IPS-18a (cell line): ENCODE results near the gene PLOD2.

ENCODE experiments used
- H3K27ac ChIP-seq: one replicate; pipeline ENCODE4 v1.5.1; 2013; ENCODE audit warnings: low read length
- H3K27me3 ChIP-seq: one replicate; pipeline ENCODE4 v1.6.1; 2013; ENCODE audit warnings: mild to moderate bottlenecking, low read length; ENCODE audit not compliant: control insufficient read depth, insufficient read depth
- H3K36me3 ChIP-seq: one replicate; pipeline ENCODE4 v1.6.1; 2013; ENCODE audit warnings: low read depth, low read length; ENCODE audit not compliant: control insufficient read depth
- H3K4me1 ChIP-seq: one replicate; pipeline ENCODE4 v1.6.1; 2013; ENCODE audit warnings: low read depth, low read length; ENCODE audit not compliant: control insufficient read depth
- H3K4me3 ChIP-seq: one replicate; pipeline ENCODE4 v1.5.1; 2013; ENCODE audit warnings: low read length
- H3K9ac ChIP-seq: one replicate; pipeline ENCODE4 v1.6.1; 2013; ENCODE audit warnings: mild to moderate bottlenecking, low read length, moderate library complexity
- H3K9me3 ChIP-seq: one replicate; pipeline ENCODE4 v1.6.1; 2013; ENCODE audit warnings: low read depth, low read length; ENCODE audit not compliant: control insufficient read depth

The PLOD2 gene

DNA sequence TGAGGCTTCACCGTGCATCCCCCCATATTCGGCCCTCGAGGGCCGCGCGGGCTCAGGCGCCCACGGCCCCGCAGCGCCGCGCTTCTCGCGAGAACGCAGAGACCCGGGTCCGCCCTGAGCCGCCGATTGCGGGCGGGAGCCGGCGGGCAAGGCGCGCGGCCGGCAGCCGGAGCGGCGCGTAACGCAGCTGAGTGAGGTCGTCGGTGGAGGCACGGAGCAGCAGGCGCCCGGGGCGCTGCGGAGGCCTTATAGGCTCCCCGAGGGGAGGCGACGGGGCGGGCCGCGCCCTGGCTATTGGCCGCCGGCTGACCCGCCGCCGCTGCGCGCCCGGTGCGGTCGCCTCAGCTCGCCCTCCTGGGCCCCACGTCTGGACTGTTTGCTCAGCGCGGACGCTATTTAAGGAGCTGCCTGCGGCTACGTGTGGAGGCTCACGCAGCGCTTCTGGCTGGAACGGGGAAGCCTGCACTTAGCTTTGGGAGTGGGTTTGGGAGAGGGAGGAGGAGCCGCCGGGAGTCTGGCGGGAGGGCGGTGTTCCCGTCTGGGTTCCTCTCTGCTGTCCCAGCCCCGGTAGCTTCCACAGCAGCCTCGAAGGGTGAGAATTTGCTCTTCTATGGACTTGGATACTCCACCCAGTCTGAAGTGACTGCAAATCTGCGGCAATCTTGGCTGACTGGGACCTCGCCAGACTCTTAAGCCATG is at the start of gene PLOD2:
Gene PLOD2 (minus strand): TSS at position 221 of the 699 bp plus-strand sequence. CDS start 195 bp downstream, at position 26.
- peak within 1 kb of the TSS; percentile 78 for H3K9ac ChIP-seq
- peaks cover 18% of the 10 kb centered on the region for H3K4me1 ChIP-seq
- no peaks in the 10 kb centered on the region for H3K9me3 ChIP-seq
- H3K27ac ChIP-seq = no peak within 1 kb of the TSS
- peak within 1 kb of the TSS; percentile 89 for H3K4me3 ChIP-seq
- H3K27me3 ChIP-seq = peaks cover 18% of the 10 kb centered on the region
- no peaks in the 10 kb centered on the region for H3K36me3 ChIP-seq

DNA sequence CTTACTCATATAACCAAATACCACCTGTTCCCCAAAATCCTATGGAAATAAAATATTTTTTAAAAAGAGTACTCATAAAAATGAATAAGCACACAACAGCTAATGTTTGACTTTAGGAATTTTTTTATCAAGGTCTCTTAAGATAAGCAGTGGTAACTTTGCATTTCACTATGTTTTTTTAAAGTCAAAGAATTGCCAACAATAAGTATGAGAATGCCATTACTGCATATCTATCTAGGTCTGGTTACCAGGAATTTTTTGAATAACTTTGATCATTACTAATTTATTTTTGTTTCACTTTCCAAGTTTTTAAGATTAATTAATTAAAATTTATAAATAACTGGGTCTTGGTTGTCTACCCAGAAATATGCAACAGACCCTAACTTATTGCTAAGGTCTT is 48.4 kb upstream of the PLOD2 start:
- no peaks in the 10 kb centered on the region for H3K4me1 ChIP-seq
- H3K9ac ChIP-seq = no peak overlapping the region
- no peaks in the 10 kb centered on the region for H3K9me3 ChIP-seq
- H3K36me3 ChIP-seq = no peaks in the 10 kb centered on the region
- no peaks in the 10 kb centered on the region for H3K27me3 ChIP-seq
- H3K4me3 ChIP-seq = no peak overlapping the region
- no peak overlapping the region for H3K27ac ChIP-seq

- Histone ChIP-seq H3K4me1 (no peaks in the 10 kb centered on the region), H3K27ac (no peak overlapping the region), H3K36me3 (no peaks in the 10 kb centered on the region), H3K9me3 (no peaks in the 10 kb centered on the region), H3K4me3 (no peak overlapping the region), H3K9ac (no peak overlapping the region), H3K27me3 (no peaks in the 10 kb centered on the region)
Observed at GRCh38 chr3:146203776-146204175, 42.8 kb upstream of the PLOD2 start.

GRCh38 chr3:146200461-146201220 is 39.7 kb upstream of the PLOD2 start:
- no peaks in the 10 kb centered on the region for H3K4me1 ChIP-seq
- H3K9ac ChIP-seq = no peak overlapping the region
- H3K27me3 ChIP-seq = no peaks in the 10 kb centered on the region
- H3K27ac ChIP-seq = no peak overlapping the region
- no peak overlapping the region for H3K4me3 ChIP-seq
- no peaks in the 10 kb centered on the region for H3K9me3 ChIP-seq
- no peaks in the 10 kb centered on the region for H3K36me3 ChIP-seq

DNA sequence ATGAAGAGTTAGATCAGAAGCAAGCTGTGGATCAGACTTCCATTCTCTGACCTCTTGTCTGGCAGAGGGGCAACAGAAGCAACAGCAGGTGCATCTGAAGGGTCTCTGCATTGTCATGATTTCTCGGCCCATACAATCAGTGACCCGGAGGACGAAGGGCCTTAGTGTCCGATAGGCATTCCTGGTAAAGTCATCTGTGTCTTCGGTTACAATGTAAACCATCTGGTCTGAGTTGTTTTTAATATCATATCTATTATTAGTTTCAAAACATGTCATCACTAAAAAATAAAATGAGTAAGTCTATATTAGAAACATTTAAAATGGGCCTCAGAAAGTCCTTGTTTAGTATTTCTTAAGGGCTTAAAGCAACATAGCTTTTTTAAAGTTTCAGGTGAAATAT is 38.8 kb upstream of the PLOD2 start:
- H3K27ac ChIP-seq = no peak overlapping the region
- H3K4me1 ChIP-seq = no peaks in the 10 kb centered on the region
- no peak overlapping the region for H3K4me3 ChIP-seq
- no peaks in the 10 kb centered on the region for H3K27me3 ChIP-seq
- H3K9me3 ChIP-seq = no peaks in the 10 kb centered on the region
- H3K36me3 ChIP-seq = no peaks in the 10 kb centered on the region
- H3K9ac ChIP-seq = no peak overlapping the region

DNA sequence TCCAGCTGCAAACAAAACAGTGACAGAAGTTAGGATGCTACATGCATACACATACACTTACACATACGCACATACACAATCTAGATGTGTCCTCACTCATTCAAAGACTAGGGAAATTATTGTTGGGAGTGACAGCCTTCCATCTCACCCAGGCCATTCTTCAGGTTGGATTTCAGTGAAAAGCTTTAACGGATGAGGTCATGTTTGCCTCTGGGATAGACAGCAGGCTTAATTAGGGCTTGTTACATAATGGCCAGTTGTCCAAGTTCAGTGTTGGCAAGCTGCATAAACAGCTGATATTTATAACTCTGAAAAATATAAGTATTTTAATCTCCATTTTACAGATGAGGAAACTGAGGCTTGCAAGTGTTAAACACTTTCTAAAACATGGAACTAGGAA is 35.8 kb upstream of the PLOD2 start:
- H3K9me3 ChIP-seq = no peaks in the 10 kb centered on the region
- H3K4me3 ChIP-seq = no peak overlapping the region
- H3K27ac ChIP-seq = no peak overlapping the region
- no peaks in the 10 kb centered on the region for H3K4me1 ChIP-seq
- no peaks in the 10 kb centered on the region for H3K36me3 ChIP-seq
- H3K27me3 ChIP-seq = no peaks in the 10 kb centered on the region
- no peak overlapping the region for H3K9ac ChIP-seq

- H3K9me3 ChIP-seq = no peaks in the 10 kb centered on the region
- H3K4me3 ChIP-seq = no peak overlapping the region
- no peak overlapping the region for H3K27ac ChIP-seq
- H3K27me3 ChIP-seq = no peaks in the 10 kb centered on the region
- H3K36me3 ChIP-seq = no peaks in the 10 kb centered on the region
- no peak overlapping the region for H3K9ac ChIP-seq
- H3K4me1 ChIP-seq = no peaks in the 10 kb centered on the region
Observed at GRCh38 chr3:146195605-146196004, 34.6 kb upstream of the PLOD2 start.

DNA sequence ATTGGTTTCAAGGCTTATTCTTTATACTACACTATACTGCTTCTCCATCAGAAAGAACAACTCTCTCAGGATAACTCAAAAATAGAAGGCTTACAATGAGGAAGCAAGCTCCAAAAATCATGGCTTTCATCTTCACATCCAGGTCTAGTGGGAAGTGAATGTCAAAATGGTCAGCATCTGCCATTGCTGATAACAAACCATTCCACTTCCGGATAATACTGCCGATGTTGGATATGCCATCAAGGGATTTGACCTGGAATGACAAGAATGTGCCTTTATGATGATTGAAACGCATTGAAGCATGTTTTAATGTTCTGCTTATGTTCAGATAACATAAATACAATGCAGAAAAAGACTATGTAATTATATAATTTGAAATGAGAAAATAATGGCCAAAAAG is 34.0 kb upstream of the PLOD2 start:
- Histone ChIP-seq H3K9me3 (no peaks in the 10 kb centered on the region), H3K27ac (no peak overlapping the region), H3K9ac (no peak overlapping the region), H3K4me3 (no peak overlapping the region), H3K4me1 (no peaks in the 10 kb centered on the region), H3K36me3 (no peaks in the 10 kb centered on the region), H3K27me3 (no peaks in the 10 kb centered on the region)

- no peaks in the 10 kb centered on the region for H3K27me3 ChIP-seq
- no peaks in the 10 kb centered on the region for H3K9me3 ChIP-seq
- H3K9ac ChIP-seq = no peak overlapping the region
- H3K36me3 ChIP-seq = no peaks in the 10 kb centered on the region
- H3K27ac ChIP-seq = no peak overlapping the region
- no peaks in the 10 kb centered on the region for H3K4me1 ChIP-seq
- H3K4me3 ChIP-seq = no peak overlapping the region
Observed at GRCh38 chr3:146191051-146191450, 30.1 kb upstream of the PLOD2 start.

DNA sequence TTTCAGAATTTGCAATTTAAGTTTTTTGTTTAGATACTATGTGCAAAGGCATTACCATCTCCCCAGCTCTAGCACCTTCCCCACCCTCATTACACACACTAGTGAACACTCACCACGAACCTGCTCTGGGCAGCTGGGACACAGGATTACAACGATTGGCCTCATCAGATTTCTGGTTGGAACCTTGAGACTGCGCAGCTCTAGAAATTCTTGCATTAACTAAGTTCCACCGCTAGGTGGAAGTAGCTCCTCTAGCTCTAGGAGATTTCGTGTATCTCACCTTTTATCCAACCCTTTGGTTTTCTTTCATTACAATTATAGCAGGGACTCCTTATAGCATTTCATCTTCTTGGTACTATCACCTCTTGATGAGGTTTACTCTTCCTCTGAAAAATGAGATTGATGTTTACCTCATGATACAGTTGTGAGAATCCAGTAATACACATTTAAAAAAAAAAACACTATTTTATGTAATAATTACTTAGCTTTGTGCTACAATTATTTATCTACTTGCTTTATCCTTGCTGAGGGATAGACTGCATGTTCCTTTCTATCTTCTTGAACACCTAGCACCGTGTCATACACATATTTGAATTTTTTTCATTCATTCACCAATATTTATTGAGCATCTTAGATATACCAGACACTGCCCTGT is 28.7 kb upstream of the PLOD2 start:
- Histone ChIP-seq H3K9me3 (no peaks in the 10 kb centered on the region), H3K27me3 (no peaks in the 10 kb centered on the region), H3K4me3 (no peak overlapping the region), H3K27ac (no peak overlapping the region), H3K36me3 (no peaks in the 10 kb centered on the region), H3K9ac (no peak overlapping the region), H3K4me1 (no peaks in the 10 kb centered on the region)

DNA sequence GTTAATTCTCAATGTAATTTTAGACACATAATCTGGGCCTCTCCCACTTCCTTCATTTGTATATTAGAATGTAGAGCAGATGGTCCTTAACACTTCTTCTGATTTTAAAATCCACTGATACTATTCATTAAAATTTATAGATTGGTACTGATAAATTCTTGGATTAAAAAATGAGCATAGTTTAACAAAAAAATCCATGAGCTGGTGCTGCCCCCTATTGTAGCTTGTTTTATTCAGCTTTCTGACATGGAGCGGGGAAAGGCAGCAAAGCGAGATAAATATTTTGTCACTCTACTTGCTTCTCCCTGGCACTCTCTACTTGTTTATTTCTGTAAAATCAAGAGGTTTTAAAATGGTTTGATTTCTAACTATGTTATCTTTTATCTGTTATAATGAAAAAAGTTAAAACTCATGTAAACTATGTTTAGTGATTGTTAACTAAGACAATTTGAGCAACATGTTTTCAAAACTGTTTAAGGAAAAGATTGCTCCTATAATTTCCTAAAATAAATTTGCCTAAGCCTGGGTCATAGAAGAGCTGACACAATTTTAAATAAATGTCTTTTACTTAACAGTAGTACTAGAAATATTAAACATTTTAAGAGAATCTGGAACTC is 26.5 kb upstream of the PLOD2 start:
- Histone ChIP-seq H3K4me3 (no peak overlapping the region), H3K27me3 (no peaks in the 10 kb centered on the region), H3K36me3 (no peaks in the 10 kb centered on the region), H3K9ac (no peak overlapping the region), H3K9me3 (no peaks in the 10 kb centered on the region), H3K27ac (no peak overlapping the region), H3K4me1 (no peaks in the 10 kb centered on the region)
